Measurements from ENCODE around the gene CAPRIN1.

Gene CAPRIN1

DNA sequence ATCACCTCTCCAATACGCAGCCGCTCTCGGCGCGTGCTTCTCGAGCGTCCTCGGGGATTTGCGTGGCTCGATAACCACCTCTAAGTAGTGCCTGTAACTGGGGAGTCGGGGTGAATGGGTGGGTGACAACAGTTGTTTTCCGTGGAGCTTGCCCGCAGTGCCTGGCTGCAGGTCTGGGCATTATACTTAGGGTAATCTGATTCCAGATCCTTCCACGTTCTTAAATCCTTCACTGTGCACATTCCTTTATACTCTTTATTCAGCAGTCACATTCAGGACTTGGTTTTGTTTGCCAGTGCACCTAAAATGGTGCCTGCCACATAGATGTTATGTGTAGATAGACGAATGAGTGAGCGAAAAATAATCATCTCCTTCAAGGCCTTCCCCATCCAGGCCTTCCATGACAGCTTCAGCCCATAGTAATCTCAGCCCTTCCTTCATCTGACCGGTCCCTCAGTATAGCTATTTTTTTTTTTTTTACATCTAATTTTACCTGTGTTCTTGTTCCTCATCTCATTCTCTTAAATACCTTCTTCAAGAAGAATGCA, 54.5 kb downstream of the CAPRIN1 start:
- H3K27ac ChIP-seq (replicated peaks) = peak overlapping the region; percentile 82

GRCh38 chr11:34111722-34112270, 60.3 kb downstream of the CAPRIN1 start:
- TF ChIP-seq POLR2AphosphoS5 (IDR thresholded peaks at IDR 0.05; ENCODE audit: low read depth) (no peak), GABPA (IDR thresholded peaks at IDR 0.05; ENCODE audit: low read depth) (no peak), CTCF (IDR thresholded peaks at IDR 0.05; ENCODE audit: insufficient read depth, low read length) (no peak), REST (IDR thresholded peaks at IDR 0.05; ENCODE audit: insufficient replicate concordance, low read depth) (no peak), SPI1 (IDR thresholded peaks at IDR 0.05; ENCODE audit: borderline replicate concordance, low read depth) (no peak)
- DNase-seq (ENCODE audit: low read depth in 1 of 2, low spot score in 1 of 2) = no peak
- H3K4me3 ChIP-seq (replicated peaks; ENCODE audit: insufficient read depth, low read length) = no peak overlapping the region
- no peak overlapping the region for H3K27ac ChIP-seq (replicated peaks)
- H3K27me3 ChIP-seq (ENCODE audit: insufficient read depth, poor library complexity, severe bottlenecking) = no peaks in the 10 kb centered on the region

More for the DNA sequence above, 54.5 kb downstream of the CAPRIN1 start:
- no peak for DNase-seq (ENCODE audit: low read depth in 1 of 2, low spot score in 1 of 2)
- Histone ChIP-seq H3K4me3 (replicated peaks; ENCODE audit: insufficient read depth, low read length) (peak overlapping the region; percentile 99), H3K27me3 (ENCODE audit: insufficient read depth, poor library complexity, severe bottlenecking) (no peaks in the 10 kb centered on the region)
- TF ChIP-seq POLR2AphosphoS5 (IDR thresholded peaks at IDR 0.05; ENCODE audit: low read depth) = no peak
- TF ChIP-seq GABPA (IDR thresholded peaks at IDR 0.05; ENCODE audit: low read depth) = no peak
- no peak for TF ChIP-seq CTCF (IDR thresholded peaks at IDR 0.05; ENCODE audit: insufficient read depth, low read length)
- TF ChIP-seq SPI1 (IDR thresholded peaks at IDR 0.05; ENCODE audit: borderline replicate concordance, low read depth) = no peak
- no peak for TF ChIP-seq REST (IDR thresholded peaks at IDR 0.05; ENCODE audit: insufficient replicate concordance, low read depth)

DNA sequence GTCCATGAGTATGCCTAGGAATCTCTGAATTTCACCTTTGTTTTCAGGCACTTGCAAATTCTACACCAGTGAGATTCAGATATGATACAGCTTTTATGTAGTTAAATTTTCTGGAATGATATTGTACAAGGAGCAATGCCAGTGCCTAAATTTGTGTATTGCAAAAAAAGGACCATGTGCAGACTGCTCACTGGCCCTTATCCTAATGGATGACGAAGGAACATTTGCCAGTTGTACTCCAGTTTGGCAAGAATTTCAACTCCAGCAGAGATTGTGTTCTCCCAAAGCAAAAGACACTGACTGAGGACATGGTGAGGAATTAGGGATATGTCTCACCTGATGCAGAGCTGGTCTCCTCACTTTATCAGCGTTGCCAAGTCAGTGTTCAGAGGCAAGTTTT, 62.5 kb downstream of the CAPRIN1 start:
- Histone ChIP-seq H3K27ac (replicated peaks) (no peak overlapping the region), H3K27me3 (ENCODE audit: insufficient read depth, poor library complexity, severe bottlenecking) (no peaks in the 10 kb centered on the region), H3K4me3 (replicated peaks; ENCODE audit: insufficient read depth, low read length) (no peak overlapping the region)
- DNase-seq (ENCODE audit: low read depth in 1 of 2, low spot score in 1 of 2) = no peak
- TF ChIP-seq SPI1 (IDR thresholded peaks at IDR 0.05; ENCODE audit: borderline replicate concordance, low read depth) (no peak), REST (IDR thresholded peaks at IDR 0.05; ENCODE audit: insufficient replicate concordance, low read depth) (no peak), GABPA (IDR thresholded peaks at IDR 0.05; ENCODE audit: low read depth) (no peak), CTCF (IDR thresholded peaks at IDR 0.05; ENCODE audit: insufficient read depth, low read length) (no peak), POLR2AphosphoS5 (IDR thresholded peaks at IDR 0.05; ENCODE audit: low read depth) (no peak)

Data from HL-60 (cell line).